HEK293 (cell line): ENCODE results near the gene IL12B.

Experiments
- GFI1B ChIP-seq: fragments of 450-650 bp; formaldehyde crosslinking; IDR thresholded peaks from 2 replicates; pipeline ENCODE4 v1.5.1; 2016; ENCODE audit warnings: missing biosample characterization, missing genetic modification characterization
- HOXD13 ChIP-seq: sonication (generic); formaldehyde crosslinking; IDR thresholded peaks from 2 replicates; pipeline ENCODE4 v1.8.0; 2022; ENCODE audit warnings: missing genetic modification reagents, borderline replicate concordance
- KLF8 ChIP-seq: fragments of 450-650 bp; formaldehyde crosslinking; IDR thresholded peaks from 2 replicates; pipeline ENCODE4 v1.5.1; 2016; ENCODE audit warnings: missing biosample characterization, missing genetic modification characterization
- PBX3 ChIP-seq: sonication (generic); formaldehyde crosslinking; IDR thresholded peaks from 2 replicates; pipeline ENCODE4 v1.8.1; 2022; ENCODE audit warnings: mild to moderate bottlenecking, moderate library complexity, missing genetic modification reagents
- PRDM10 ChIP-seq: fragments of 450-650 bp; formaldehyde crosslinking; IDR thresholded peaks from 2 replicates; pipeline ENCODE4 v1.5.1; 2016; ENCODE audit warnings: missing biosample characterization, missing genetic modification characterization
- PRDM6 ChIP-seq: fragments of 450-650 bp; formaldehyde crosslinking; IDR thresholded peaks from 2 replicates; pipeline ENCODE4 v1.5.1; 2017; ENCODE audit warnings: missing biosample characterization, missing genetic modification characterization
- SCRT1 ChIP-seq: fragments of 450-650 bp; formaldehyde crosslinking; IDR thresholded peaks from 2 replicates; pipeline ENCODE4 v1.5.1; 2016; ENCODE audit warnings: missing biosample characterization, missing genetic modification characterization, borderline replicate concordance
- SCRT2 ChIP-seq: fragments of 450-650 bp; formaldehyde crosslinking; IDR thresholded peaks from 2 replicates; pipeline ENCODE4 v1.5.1; 2016; ENCODE audit warnings: missing biosample characterization, missing genetic modification characterization
- SETDB1 ChIP-seq: IDR thresholded peaks from one replicate; pipeline ENCODE4 v1.6.1; 2017; ENCODE audit warnings: mild to moderate bottlenecking, low read length, moderate library complexity, mixed read lengths; ENCODE audit not compliant: insufficient read length
- SP2 ChIP-seq: fragments of 450-650 bp; formaldehyde crosslinking; IDR thresholded peaks from 2 replicates; pipeline ENCODE4 v1.5.1; 2016; ENCODE audit warnings: missing biosample characterization, missing genetic modification characterization
- WT1 ChIP-seq: fragments of 450-650 bp; formaldehyde crosslinking; IDR thresholded peaks from 2 replicates; pipeline ENCODE4 v1.5.1; 2016; ENCODE audit warnings: missing biosample characterization, missing genetic modification characterization
- ZBTB44 ChIP-seq: fragments of 450-650 bp; IDR thresholded peaks from 2 replicates; pipeline ENCODE4 v1.5.1; 2018; ENCODE audit warnings: missing biosample characterization, mild to moderate bottlenecking, missing genetic modification characterization
- ZNF18 ChIP-seq: fragments of 450-650 bp; formaldehyde crosslinking; IDR thresholded peaks from 2 replicates; pipeline ENCODE4 v1.5.1; 2016; ENCODE audit warnings: missing biosample characterization, missing genetic modification characterization
- ZNF214 ChIP-seq: fragments of 450-650 bp; formaldehyde crosslinking; IDR thresholded peaks from 2 replicates; pipeline ENCODE4 v1.5.1; 2017; ENCODE audit warnings: missing biosample characterization, mild to moderate bottlenecking, missing genetic modification characterization, borderline replicate concordance
- ZNF24 ChIP-seq: fragments of 450-650 bp; formaldehyde crosslinking; IDR thresholded peaks from 2 replicates; pipeline ENCODE4 v1.5.1; 2016; ENCODE audit warnings: missing biosample characterization, missing genetic modification characterization
- ZNF266 ChIP-seq: fragments of 450-650 bp; formaldehyde crosslinking; IDR thresholded peaks from 2 replicates; pipeline ENCODE4 v1.5.1; 2016; ENCODE audit warnings: missing biosample characterization, missing genetic modification characterization, low read depth
- ZNF324 ChIP-seq: fragments of 450-650 bp; formaldehyde crosslinking; IDR thresholded peaks from 2 replicates; pipeline ENCODE4 v1.5.1; 2016; ENCODE audit warnings: missing biosample characterization, missing genetic modification characterization
- ZNF335 ChIP-seq: fragments of 450-650 bp; formaldehyde crosslinking; conservative IDR thresholded peaks from 2 replicates; pipeline ENCODE4 v1.5.1; 2016; ENCODE audit warnings: missing biosample characterization, missing genetic modification characterization
- ZNF354C ChIP-seq: fragments of 450-650 bp; formaldehyde crosslinking; IDR thresholded peaks from 2 replicates; pipeline ENCODE4 v1.5.1; 2016; ENCODE audit warnings: missing biosample characterization, missing genetic modification characterization, low read depth, borderline replicate concordance
- ZNF362 ChIP-seq: fragments of 450-650 bp; formaldehyde crosslinking; IDR thresholded peaks from 2 replicates; pipeline ENCODE4 v1.5.1; 2016; ENCODE audit warnings: missing biosample characterization, missing genetic modification characterization
- ZNF366 ChIP-seq: fragments of 450-650 bp; formaldehyde crosslinking; conservative IDR thresholded peaks from 2 replicates; pipeline ENCODE4 v1.5.1; 2016; ENCODE audit warnings: missing biosample characterization, missing genetic modification characterization
- ZNF394 ChIP-seq: fragments of 450-650 bp; formaldehyde crosslinking; IDR thresholded peaks from 2 replicates; pipeline ENCODE4 v1.5.1; 2016; ENCODE audit warnings: missing biosample characterization, missing genetic modification characterization, mild to moderate bottlenecking, moderate library complexity, borderline replicate concordance
- ZNF48 ChIP-seq: fragments of 450-650 bp; formaldehyde crosslinking; IDR thresholded peaks from 2 replicates; pipeline ENCODE4 v1.5.1; 2016; ENCODE audit warnings: missing biosample characterization, missing genetic modification characterization
- ZNF501 ChIP-seq: fragments of 450-650 bp; formaldehyde crosslinking; IDR thresholded peaks from 2 replicates; pipeline ENCODE4 v1.5.1; 2016; ENCODE audit warnings: missing biosample characterization, missing genetic modification characterization
- ZNF560 ChIP-seq: fragments of 450-650 bp; formaldehyde crosslinking; IDR thresholded peaks from 2 replicates; pipeline ENCODE4 v1.5.1; 2017; ENCODE audit warnings: missing biosample characterization, missing genetic modification characterization, borderline replicate concordance
- ZNF623 ChIP-seq: fragments of 450-650 bp; formaldehyde crosslinking; IDR thresholded peaks from 2 replicates; pipeline ENCODE4 v1.5.1; 2016; ENCODE audit warnings: missing biosample characterization, missing genetic modification characterization
- ZNF660 ChIP-seq: fragments of 450-650 bp; IDR thresholded peaks from 2 replicates; pipeline ENCODE4 v1.5.1; 2018; ENCODE audit warnings: missing biosample characterization, mild to moderate bottlenecking, missing genetic modification characterization
- ZNF791 ChIP-seq: fragments of 450-650 bp; formaldehyde crosslinking; IDR thresholded peaks from 2 replicates; pipeline ENCODE4 v1.5.1; 2016; ENCODE audit warnings: missing biosample characterization, missing genetic modification characterization
- ZNF837 ChIP-seq: fragments of 450-650 bp; formaldehyde crosslinking; IDR thresholded peaks from 2 replicates; pipeline ENCODE4 v1.5.1; 2016; ENCODE audit warnings: missing biosample characterization, missing genetic modification characterization

IL12B gene

GRCh38 chr5:159341906-159342310 is 11.6 kb upstream of the IL12B start (continued):
- TF ChIP-seq ZNF18 (no peak), ZNF335 (tag by site-specific recombination) (peak; percentile 42; the same call in 1 of the 2 replicates), ZNF362 (tag by site-specific recombination) (no peak), PRDM6 (tag by site-specific recombination) (peak; percentile 89), ZNF324 (tag by site-specific recombination) (peak; percentile 81), ZNF266 (no peak), SCRT1 (tag by site-specific recombination) (peak; percentile 69; the same call in 1 of the 2 replicates), GFI1B (tag by site-specific recombination) (peak; percentile 69; the same call in 1 of the 2 replicates), ZNF791 (tag by site-specific recombination) (no peak), PRDM10 (peak; percentile 57; the same call in 1 of the 2 replicates), ZNF366 (tag by site-specific recombination) (peak; percentile 85), ZNF214 (no peak), WT1 (tag by site-specific recombination) (peak; percentile 74), ZNF837 (tag by site-specific recombination) (no peak), ZNF354C (tag by site-specific recombination) (no peak), ZNF560 (tag by site-specific recombination) (no peak), ZNF660 (tag by site-specific recombination) (peak; percentile 95), SCRT2 (tag by site-specific recombination) (peak; percentile 99), SP2 (no peak; the same call in 1 of the 2 replicates), ZNF501 (tag by site-specific recombination) (peak; percentile 55; the same call in 1 of the 2 replicates), ZNF394 (tag by site-specific recombination) (peak; percentile 55; the same call in 1 of the 2 replicates), ZNF48 (tag by site-specific recombination) (no peak), PBX3 (CRISPR knock-in tag) (no peak), KLF8 (peak; percentile 54; the same call in 1 of the 2 replicates), ZNF623 (tag by site-specific recombination) (0 out of 2 replicates have a peak, but pooled peaks have one; percentile 22), SETDB1 (no peak), ZBTB44 (tag by site-specific recombination) (peak; percentile 96), ZNF24 (tag by site-specific recombination) (peak; percentile 76; the same call in 1 of the 2 replicates), HOXD13 (peak; percentile 91; the same call in 1 of the 2 replicates)
